ENCODE results near the gene SMYD4.
"Not testable (repeated sequence)": the region's sequence is repeated elsewhere in the genome, so short reads cannot be mapped to it uniquely, and the experiment has no call there.

SMYD4 gene

GRCh38 chr17:1829592-1830257 lies at the start of gene SMYD4, which contains the start of gene RPA1:
Gene SMYD4, minus strand, starts transcription at chr17:1829902. Its CDS starts 1,908 bp downstream, at chr17:1827994.
Gene RPA1, plus strand, starts transcription at chr17:1830005. Its CDS starts 89 bp downstream, at chr17:1830094.
- DNase-seq = peak; percentile 77 to 89 (median 86)

GRCh38 chr17:1878419-1879121 lies 48.9 kb upstream of the SMYD4 start:
- DNase-seq = no peak

- no peak for DNase-seq
Observed at GRCh38 chr17:1875597-1875996, 45.9 kb upstream of the SMYD4 start.

GRCh38 chr17:1873418-1873817 lies 43.7 kb upstream of the SMYD4 start:
- peak in 1 of 6 experiments; percentile 4 for DNase-seq

GRCh38 chr17:1872976-1873375 lies 43.3 kb upstream of the SMYD4 start:
- DNase-seq = no peak

- DNase-seq = peak in 2 of 6 experiments; percentile 7 to 44
Observed at GRCh38 chr17:1872254-1872653, 42.6 kb upstream of the SMYD4 start.

GRCh38 chr17:1871756-1872155 lies 42.1 kb upstream of the SMYD4 start:
- DNase-seq = peak; percentile 26 to 85 (median 67)

- peak in 3 of 6 experiments; percentile 73 to 81 (median 76) for DNase-seq
Observed at GRCh38 chr17:1870592-1870991, 40.9 kb upstream of the SMYD4 start.

GRCh38 chr17:1868090-1868489 lies 38.4 kb upstream of the SMYD4 start:
- no peak for DNase-seq

GRCh38 chr17:1867307-1867706 lies 37.6 kb upstream of the SMYD4 start:
- DNase-seq = no peak

- peak in 5 of 6 experiments; percentile 21 to 72 (median 36) for DNase-seq
Observed at GRCh38 chr17:1865252-1866037, 35.7 kb upstream of the SMYD4 start.

GRCh38 chr17:1861391-1862010 lies 31.8 kb upstream of the SMYD4 start:
- no peak for DNase-seq

- no peak for DNase-seq
Observed at GRCh38 chr17:1860978-1861377, 31.3 kb upstream of the SMYD4 start.

GRCh38 chr17:1856462-1856861 lies 26.8 kb upstream of the SMYD4 start:
- not testable (repeated sequence) for DNase-seq

- no peak for DNase-seq
Observed at GRCh38 chr17:1853698-1854097, 24.0 kb upstream of the SMYD4 start.

GRCh38 chr17:1852327-1852726 lies 22.6 kb upstream of the SMYD4 start:
- no peak for DNase-seq

- no peak for DNase-seq
Observed at GRCh38 chr17:1847191-1847590, 17.5 kb upstream of the SMYD4 start.

GRCh38 chr17:1843947-1844346 lies 14.2 kb upstream of the SMYD4 start:
- no peak for DNase-seq

GRCh38 chr17:1839516-1839915 lies 9.8 kb upstream of the SMYD4 start:
- DNase-seq = no peak

- no peak for DNase-seq
Observed at GRCh38 chr17:1834380-1835149, 4.9 kb upstream of the SMYD4 start.

GRCh38 chr17:1830288-1830687 lies 586 bp upstream of the SMYD4 start:
- peak in 5 of 6 experiments; percentile 14 to 60 (median 20) for DNase-seq

- no peak for DNase-seq
Observed at GRCh38 chr17:1829216-1829591, 498 bp downstream of the SMYD4 start.
